Adrenal gland (tissue), 5 donors: Measurements from ENCODE around the gene PICK1.

Experiments used
- CTCF ChIP-seq, 6 experiments: fragments of 450-650 bp in 4 of 6; fragments of 200-600 bp in 2 of 6; sonication (generic) in 1 of 6; IDR thresholded peaks; 1 replicate in 5 of 6; 2 replicates in 1 of 6; pipeline versions ENCODE4 v1.5.1 to v1.8.0; 2016 to 2021; ENCODE audit warnings: antibody characterized with exemption in 6 of 6, mild to moderate bottlenecking in 2 of 6, moderate library complexity in 1 of 6
- POLR2A ChIP-seq, 2 donors: fragments of 450-650 bp; IDR thresholded peaks; one replicate each; pipeline ENCODE4 v1.6.1; 2017; ENCODE audit warnings: antibody characterized with exemption in 2 of 2, mild to moderate bottlenecking in 2 of 2, moderate library complexity in 1 of 2
- donor health status: DM: no; HTN: no; CAD: no.

GRCh38 chr22:38088629-38089473, 31.6 kb downstream of the PICK1 start:
- no peak for TF ChIP-seq CTCF (IDR thresholded peaks at IDR 0.05)
- TF ChIP-seq POLR2A (IDR thresholded peaks at IDR 0.05) = no peak
